Measurements from ENCODE around the gene ABCD3. TPM values are rescaled to one million over a fixed set of nuclear protein-coding genes. Genes with fewer than 3 reads are reported as not detected.
"Not testable (repeated sequence)": the region's sequence is repeated elsewhere in the genome, so short reads cannot be mapped to it uniquely, and the experiment has no call there.

The ABCD3 gene
- polyA plus RNA-seq, 4 donors = 60.4 to 84.0 (median 68.8) TPM

DNA sequence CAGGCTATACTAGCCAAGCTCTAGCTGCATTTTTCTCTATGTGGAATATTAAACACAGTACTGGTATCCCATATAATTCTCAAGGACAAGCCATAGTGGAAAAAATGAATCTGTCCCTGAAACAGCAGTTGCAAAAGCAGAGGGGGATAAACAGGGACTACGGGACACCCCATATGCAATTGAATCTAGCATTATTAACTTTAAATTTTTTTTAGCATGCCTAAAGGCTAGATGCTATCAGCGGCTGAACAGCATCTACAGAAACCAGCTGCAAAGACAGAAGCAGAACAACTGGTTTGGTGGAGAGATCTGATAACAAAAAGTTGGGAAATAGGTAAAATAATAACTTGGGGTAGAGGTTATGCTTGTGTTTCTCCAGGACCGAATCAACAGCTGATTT lies 30.6 kb downstream of the ABCD3 start:
- DNase-seq (ENCODE audit: low read depth in 4 of 4, low spot score in 3 of 4) = not testable (repeated sequence)

DNA sequence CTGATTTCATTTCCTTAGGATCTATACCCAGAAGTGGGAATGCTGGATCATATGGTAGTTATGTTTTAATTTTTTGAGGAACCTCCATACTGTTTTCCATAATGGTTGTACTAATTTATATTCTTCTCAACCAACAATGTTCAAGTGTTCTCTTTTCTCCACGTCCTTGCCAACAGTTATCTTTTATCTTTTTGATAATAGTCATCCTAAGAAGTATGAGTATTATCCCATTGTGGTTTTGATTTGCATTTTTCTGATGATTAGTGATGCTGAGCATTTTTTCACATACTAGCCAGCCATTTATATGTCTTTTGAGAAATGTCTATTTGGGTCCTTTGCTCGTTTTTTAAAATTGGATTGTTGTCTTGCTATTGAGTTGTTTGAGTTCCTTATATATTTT lies 38.5 kb downstream of the ABCD3 start:
- no peak for DNase-seq (ENCODE audit: low read depth in 4 of 4, low spot score in 3 of 4)

DNA sequence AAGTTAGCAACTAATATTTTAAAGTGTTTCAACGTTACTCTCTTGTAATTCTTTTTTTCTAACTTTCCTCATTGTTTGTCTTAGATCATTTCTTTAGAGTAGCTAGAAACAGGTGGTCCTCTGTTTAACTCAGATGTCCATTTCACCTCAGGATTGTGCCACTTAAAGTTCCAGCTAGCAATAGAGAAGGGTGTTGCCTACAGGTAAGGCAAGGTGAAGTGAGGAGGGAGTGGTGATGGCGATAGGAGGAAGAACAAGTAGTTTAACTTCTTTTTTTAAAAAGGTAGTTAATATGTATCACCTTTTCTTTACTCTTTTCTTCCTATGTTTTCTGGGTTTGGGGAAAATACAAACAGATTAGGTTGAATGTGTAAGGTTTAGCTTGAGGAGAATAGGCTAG lies 44.4 kb downstream of the ABCD3 start:
- no peak for DNase-seq (ENCODE audit: low read depth in 4 of 4, low spot score in 3 of 4)

DNA sequence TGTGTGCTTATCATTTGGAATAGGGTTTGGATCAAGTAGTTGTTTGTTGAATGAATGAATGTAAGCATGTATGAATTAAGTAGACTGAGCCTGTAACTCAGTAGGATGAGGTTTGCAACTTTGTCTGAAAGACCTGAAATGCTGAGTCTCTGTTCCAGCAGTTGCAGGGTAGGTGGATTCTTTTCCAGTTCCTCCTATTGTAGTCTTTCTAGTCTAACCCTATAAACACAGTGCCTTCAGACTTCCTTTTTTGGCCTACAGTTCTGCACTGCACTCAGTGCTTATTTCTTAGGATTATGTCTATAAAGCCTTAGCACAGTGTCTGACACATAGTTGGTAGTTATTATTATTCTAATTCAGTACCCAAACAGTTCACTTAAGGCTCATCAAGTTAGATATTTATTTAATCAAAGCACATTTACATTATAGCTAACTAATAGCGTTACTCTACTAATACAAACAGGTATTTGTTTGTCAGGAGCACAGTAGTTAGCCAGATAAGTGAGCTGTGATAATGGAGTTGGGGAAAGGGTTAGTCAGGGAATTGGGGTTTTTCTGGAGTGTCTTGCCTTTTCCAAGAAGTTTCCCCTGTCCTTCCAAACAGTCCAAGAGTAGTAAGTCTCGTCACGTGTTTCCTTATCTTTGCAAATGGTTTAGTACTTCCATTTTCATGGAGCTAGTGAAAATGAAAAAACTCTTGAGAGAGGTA lies 45.0 kb downstream of the ABCD3 start:
- no peak for DNase-seq (ENCODE audit: low read depth in 4 of 4, low spot score in 3 of 4)

DNA sequence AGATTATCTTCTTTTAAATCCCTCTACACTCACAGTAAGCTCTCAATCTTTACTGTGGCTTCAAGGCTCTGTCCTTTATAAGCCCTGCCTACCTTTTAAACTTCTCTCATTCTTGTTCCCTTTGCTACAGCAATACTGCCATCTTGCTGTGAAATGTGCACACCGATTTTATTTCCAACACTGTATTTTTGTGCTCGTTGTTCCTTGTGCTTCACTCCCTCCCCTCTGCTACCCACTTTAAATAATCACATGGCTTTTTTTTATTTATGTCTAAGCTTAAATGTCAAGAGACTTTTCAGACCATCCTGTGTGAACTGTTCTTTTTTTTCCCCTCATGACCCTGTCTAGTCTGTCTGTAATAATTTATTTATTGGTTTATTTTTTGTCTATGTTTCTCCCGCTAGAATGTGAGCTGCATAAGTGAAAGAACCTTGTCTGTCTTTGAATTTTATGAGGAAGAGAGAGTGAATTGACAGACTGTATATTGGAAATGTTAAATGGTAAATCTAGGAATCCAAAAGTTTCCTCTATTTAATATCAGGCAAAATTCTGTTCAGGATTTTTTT lies 45.7 kb downstream of the ABCD3 start:
- no peak for DNase-seq (ENCODE audit: low read depth in 4 of 4, low spot score in 3 of 4)

DNA sequence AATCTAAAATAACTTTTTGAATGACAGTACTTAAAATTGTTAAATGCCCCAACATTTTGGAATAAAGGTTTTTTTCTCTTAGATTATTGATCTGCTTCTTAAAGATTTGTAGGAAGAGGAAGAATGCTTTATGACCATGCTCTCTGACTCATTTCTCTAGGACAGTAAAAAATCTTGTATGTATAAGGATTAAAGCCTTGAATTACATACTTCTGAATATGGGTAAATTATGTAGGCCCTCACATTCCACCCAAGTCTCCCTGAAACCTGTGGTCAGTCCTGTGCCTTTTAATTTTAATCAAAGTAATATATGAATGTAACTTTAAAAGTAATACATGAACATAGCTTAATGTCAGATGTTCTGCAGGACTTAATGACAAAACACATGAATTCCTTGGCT lies 50.5 kb downstream of the ABCD3 start:
- DNase-seq (ENCODE audit: low read depth in 4 of 4, low spot score in 3 of 4) = no peak

DNA sequence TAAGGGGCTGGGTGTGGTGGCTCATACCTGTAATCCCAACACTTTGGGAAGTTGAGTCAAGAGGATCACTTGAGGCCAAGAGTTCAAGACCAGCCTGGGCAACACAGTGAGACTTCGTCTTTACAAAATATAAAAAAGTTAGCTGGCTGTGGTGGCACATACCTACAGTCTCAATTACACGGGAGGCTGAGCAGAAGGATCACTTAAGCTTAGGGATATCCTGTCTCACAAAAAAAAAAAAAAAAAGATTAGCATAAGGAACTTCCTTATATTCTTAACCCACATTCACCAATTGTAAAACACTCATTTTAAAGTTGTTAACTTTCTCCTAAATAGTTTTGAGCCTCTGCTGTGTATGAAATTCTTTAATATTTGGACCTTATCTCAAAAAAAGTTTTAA lies 53.1 kb downstream of the ABCD3 start:
- no peak for DNase-seq (ENCODE audit: low read depth in 4 of 4, low spot score in 3 of 4)

DNA sequence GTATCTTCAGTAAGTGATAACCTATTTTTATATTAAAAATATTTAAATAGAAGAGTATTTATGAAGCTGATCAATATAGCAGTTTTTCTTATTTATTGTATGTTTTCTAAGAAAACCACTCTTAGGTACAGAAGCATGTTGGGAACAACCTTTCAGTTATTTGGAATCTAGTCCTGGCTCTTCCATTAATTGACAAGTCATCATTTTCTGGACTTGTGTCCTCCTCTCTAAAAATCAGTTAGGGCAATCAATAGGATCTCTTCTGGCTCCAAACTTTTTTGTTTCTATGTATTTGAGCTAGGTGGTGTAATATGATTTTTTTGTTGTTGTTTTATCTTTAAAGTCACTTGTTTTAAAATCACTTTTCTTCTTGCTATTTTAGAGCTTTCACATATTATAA lies 57.0 kb downstream of the ABCD3 start:
- no peak for DNase-seq (ENCODE audit: low read depth in 4 of 4, low spot score in 3 of 4)

DNA sequence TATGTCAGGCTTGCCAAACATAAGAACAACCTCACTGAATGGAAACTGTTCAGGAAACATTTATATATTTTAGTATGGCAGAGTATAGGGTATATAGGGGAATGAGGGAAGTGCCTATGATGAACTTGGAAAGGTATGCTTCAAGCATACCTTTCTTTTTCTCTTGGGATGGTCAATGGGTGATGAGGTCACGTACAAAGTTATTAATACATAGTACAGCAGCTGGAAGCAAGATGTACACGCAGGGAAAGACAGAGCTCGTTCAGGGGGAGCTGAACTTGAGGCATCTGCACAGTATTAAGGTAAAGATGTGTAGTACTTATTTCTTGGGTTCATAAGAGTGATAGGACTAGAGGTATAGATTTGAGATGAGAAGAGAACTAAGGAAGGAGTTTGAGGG lies 61.5 kb downstream of the ABCD3 start:
- DNase-seq (ENCODE audit: low read depth in 4 of 4, low spot score in 3 of 4) = no peak

DNA sequence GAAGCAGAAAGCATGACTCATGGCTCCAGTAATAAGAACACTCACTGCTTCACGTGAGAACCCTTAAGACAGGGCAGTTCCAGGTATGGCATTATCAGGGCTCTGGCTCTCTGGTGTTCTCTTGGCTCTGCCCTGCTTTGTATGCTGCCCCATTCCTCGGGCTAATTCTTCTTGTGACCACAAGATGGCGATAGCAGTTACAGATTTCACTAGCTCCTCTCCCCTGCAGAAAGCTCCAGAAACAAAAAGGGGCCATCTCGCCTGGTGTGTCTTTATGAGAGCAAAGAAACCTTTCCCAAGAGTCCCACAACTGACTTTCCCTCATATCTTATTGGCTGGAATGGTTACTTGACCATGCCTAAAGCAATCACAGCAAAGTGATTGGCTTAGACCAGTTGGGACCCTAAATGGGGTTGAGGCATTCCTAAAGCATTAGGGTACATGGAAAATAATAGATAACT lies 63.3 kb downstream of the ABCD3 start:
- DNase-seq (ENCODE audit: low read depth in 4 of 4, low spot score in 3 of 4) = peak; percentile 27 to 49 (median 34)

DNA sequence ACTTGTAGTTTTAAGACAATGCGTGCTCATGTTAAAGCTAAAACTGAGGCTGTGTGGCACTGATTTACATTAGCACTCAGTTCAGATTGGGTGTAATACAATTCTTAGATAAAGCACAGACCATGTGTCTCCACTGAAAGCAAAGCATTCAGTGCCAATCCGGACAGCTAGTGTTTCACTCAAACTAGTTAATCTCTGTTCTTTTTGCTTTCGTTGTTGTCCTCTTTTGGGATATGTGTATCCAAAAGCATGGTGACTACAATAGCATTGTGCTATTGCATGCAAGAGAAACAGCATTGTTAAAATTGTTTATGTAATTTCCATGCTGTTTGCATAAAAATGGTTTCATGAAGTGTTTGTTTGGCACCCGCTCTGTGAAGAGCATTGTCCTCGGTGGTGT lies 68.8 kb downstream of the ABCD3 start:
- DNase-seq (ENCODE audit: low read depth in 4 of 4, low spot score in 3 of 4) = no peak

DNA sequence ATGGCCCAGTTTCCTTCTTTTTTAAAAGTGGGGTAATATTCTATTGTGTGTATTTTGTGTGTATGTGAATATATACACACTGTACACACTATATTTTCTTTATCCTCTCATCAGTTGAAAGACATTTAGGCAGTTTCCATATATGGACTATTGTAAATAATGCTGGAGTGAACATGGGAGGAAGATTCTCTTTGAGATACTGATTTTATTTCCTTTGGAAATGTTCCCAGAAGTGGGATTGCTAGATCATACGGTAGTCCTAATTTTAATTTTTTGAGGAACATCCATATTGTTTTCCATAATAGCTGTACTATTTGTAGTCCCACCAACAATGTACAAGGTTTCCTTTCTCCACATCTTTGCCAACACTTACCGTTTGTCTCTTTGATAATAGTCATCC lies 72.4 kb downstream of the ABCD3 start:
- DNase-seq (ENCODE audit: low read depth in 4 of 4, low spot score in 3 of 4) = no peak

DNA sequence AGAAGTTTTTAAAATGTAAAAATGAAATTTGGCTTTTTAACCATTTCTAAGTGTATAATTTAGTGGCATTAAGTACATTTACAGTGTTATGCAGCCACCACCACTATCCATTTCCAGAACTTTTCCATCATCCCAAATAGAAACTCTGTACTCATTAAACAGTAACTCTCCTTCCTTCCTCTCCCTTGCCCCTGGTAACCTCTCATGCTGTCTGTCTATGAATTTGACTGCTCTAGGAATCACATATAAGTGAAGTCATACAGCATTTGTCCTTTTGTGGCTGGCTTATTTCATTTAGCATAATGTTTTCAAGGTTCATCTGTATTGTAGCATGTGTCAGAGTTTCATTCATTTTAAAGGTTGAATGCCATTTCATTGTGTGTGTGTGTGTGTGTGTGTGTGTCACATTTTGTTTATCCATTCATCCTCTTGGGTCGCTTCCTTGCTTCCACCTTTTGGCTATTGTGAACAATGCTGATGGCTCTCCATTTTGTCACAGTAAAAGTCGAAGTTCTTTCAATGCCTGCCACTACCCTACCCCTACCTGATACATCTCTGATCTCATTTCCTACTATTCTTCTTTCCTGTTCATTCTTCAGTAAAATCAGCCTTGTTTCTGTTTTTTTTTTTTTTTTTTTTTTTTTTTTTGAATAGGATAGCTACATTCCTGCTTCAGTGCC lies 78.0 kb downstream of the ABCD3 start:
- no peak for DNase-seq (ENCODE audit: low read depth in 4 of 4, low spot score in 3 of 4)

DNA sequence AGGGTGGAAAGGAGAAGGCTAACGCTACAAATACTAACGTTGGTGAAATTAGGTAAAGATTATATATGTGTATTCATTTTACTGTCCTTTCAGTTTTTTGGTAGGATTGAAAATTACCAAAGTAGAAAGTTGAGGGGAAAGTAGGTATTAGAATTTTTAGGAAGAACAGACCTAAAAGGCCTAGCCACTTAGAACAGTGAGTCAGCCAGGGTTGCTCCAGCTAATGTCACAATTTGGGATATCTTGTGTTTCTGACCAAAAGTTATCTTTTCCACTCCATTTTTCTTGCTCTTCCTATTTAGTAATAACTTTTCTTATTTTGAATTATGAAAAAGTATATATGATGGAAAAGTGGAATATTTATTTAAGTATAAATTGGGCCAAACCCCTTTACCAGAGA lies 83.2 kb downstream of the ABCD3 start:
- no peak for DNase-seq (ENCODE audit: low read depth in 4 of 4, low spot score in 3 of 4)

DNA sequence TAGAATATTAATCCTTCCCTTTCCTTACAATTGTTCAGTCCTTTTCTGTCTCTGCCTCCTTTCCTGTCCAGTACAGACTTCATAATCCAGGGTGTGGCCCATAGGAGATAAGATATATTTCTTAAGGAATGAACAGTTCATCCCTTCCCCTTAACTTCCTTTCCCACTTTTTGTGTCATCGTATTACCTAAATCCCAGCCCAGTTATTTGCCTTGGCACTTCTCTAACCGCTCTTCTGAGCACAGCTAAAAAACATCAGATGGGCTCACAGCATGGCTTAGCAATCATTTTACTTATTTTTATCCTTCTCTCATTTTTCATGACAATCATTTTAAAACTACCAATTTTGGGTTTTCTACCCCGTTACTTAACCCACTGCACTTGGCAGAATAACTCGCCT lies 83.7 kb downstream of the ABCD3 start:
- DNase-seq (ENCODE audit: low read depth in 4 of 4, low spot score in 3 of 4) = no peak

DNA sequence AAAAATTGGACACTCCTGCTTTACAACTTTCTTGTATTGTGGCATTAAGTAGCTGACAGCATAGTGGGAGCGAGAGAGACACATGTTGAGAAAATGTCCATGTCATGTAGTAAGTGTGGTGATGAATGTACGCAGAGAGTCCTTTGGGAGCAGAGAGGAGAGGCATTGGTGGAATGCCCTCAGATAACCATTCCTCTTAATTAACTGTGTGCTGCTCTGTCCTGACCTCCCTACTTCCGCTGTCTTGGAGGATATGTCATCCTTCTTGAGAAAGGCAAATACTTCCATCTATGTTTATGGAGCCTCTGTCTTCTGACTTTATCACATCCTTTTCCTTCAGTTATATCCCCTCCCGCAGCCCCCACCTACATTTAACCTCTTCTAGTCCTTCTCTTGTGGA lies 85.0 kb downstream of the ABCD3 start:
- no peak for DNase-seq (ENCODE audit: low read depth in 4 of 4, low spot score in 3 of 4)

DNA sequence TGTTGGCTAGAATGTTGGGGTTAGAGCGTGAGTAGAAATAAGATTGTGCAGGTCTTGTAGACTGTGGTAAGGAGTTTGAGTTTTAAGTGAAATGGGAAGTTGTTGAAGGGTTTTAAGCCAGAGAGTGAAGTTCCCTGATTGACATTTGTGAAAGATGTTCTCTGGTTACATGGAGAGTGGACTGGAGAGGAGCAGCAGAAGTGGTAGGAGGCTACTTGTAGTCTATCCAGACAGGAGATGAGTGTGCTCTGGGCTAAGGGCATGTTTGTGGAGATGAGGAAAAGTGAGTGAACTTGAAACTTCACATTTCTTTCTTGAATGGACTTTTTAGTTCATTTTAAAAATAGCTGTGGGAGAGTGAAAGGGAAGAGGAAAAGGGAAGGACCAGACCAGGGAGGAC lies 86.4 kb downstream of the ABCD3 start:
- DNase-seq (ENCODE audit: low read depth in 4 of 4, low spot score in 3 of 4) = no peak

DNA sequence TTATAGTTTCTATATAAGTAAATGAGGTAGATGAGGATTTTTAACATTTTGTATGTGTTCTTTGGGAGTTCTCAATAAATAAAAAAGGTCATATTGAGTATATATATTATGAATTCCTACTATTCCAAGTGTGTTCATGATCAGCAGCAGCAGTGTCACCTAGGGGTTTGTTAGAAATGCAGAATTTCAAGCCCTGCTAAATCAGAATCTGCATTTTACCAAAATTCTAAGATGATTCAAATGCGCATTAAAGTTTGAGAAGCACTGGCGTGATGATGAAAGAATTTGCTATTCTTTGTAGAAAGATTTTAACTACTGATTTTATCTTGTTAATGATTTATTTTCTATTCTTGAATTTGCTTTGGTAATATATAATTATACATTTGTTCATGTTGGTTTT lies 94.6 kb downstream of the ABCD3 start:
- DNase-seq (ENCODE audit: low read depth in 4 of 4, low spot score in 3 of 4) = no peak

DNA sequence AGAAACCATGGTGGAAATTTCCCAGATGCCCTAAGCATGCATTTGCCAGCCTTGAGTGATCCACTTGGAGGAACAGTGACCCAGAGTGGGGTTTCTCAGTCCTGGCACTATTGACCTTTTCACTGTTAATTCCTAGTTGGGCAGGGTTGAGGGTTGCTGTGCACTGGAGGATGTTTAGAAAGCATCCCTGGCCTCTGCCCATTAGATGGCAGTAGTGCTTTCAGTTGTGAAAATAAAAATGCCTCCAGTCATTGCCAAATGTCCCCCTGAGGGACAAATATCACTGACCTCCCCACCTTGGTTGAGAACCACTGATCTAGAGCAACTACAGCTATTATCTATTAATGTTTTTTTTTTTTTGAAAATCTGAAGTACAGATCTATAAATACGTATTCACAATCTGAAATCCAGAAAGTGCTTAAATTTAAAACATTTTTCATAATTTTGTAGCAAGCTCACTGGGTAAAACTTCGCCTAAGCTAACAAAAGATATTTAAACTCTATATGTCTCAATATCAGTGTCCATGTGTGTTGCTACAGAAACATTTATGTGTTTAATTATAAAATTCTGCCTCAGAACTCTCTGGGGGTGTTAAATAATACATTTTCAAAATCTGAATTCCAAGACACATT lies 96.0 kb downstream of the ABCD3 start:
- no peak for DNase-seq (ENCODE audit: low read depth in 4 of 4, low spot score in 3 of 4)

DNA sequence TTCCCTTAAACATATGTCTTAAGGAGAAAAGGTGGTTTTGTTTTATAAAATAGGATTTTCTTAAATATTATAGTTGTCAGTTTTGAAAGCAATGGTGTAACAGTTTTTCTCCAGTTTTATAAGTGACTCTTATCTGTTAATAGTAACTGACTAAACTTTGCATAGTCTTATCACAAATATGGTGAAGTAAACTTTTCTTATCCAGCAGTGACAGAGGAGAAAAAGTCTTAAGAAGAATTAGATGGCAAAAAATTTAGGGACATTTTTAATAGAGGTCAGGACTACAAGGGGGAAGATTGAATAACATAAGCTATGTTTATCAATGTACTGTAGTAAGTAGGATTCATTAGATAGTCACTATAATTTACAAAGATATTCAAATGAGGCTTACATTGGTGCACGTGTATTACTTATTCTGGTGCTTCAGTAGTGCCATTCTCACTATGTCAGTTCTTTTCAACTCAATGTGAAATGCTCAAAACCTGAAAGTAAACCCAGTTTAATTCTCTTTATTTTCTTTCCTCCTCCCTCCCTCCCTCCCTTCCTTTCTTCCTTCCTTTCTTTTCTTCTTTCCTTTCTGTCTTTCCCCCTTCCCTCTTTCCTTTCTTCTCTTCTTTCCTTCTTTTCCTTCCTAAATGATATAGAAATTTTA lies 97.2 kb downstream of the ABCD3 start:
- no peak for DNase-seq (ENCODE audit: low read depth in 4 of 4, low spot score in 3 of 4)

DNA sequence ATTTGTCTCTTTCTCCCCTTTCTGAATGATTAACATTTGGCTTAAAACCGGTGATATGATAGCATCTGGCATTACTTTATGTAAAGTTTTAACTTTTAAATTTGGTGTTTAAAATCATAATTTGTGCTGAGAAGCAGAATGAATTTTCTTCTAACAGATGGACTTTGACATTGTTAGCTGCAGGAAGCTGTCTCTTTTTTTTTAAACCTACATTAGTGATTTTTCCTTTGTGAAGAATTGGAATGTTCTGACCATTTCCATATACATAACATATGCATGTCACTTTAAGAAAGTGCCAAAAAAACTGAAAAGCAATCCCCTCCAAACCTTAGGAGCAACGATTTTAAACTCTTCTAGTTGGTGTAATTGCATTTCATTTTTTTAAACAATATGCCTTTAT lies 101.2 kb downstream of the ABCD3 start:
- no peak for DNase-seq (ENCODE audit: low read depth in 4 of 4, low spot score in 3 of 4)

Data from right renal pelvis (tissue), 4 donors.